LoVo (cell line): Measurements from ENCODE around the gene MRPL54.
"Not testable (repeated sequence)": the region's sequence is repeated elsewhere in the genome, so short reads cannot be mapped to it uniquely, and the experiment has no call there.

ENCODE experiments used
- DNase-seq: peaks from one replicate; pipeline ENCODE4 v3.0.0-alpha.2; 2016; ENCODE audit warnings: low spot score

Gene MRPL54

GRCh38 chr19:3743486-3743885, 19.0 kb upstream of the MRPL54 start:
- DNase-seq: no peak

GRCh38 chr19:3745363-3746045, 17.0 kb upstream of the MRPL54 start:
- DNase-seq: no peak

- DNase-seq: no peak
These were observed 16.0 kb upstream of the MRPL54 start for GRCh38 chr19:3746371-3747056.

- no peak for DNase-seq
These were observed 13.5 kb upstream of the MRPL54 start for GRCh38 chr19:3748965-3749364.

- no peak for DNase-seq
These were observed 12.3 kb upstream of the MRPL54 start for GRCh38 chr19:3750211-3750610.

- no peak for DNase-seq
These were observed 11.2 kb upstream of the MRPL54 start for GRCh38 chr19:3751236-3751635.

GRCh38 chr19:3752492-3752891, 10.0 kb upstream of the MRPL54 start:
- DNase-seq: no peak

GRCh38 chr19:3753631-3754410, 8.7 kb upstream of the MRPL54 start:
- no peak for DNase-seq

- not testable (repeated sequence) for DNase-seq
These were observed 4.8 kb upstream of the MRPL54 start for GRCh38 chr19:3757705-3758104.

GRCh38 chr19:3758297-3758696, 4.2 kb upstream of the MRPL54 start:
- not testable (repeated sequence) for DNase-seq

- DNase-seq: no peak
These were observed 2.8 kb upstream of the MRPL54 start for GRCh38 chr19:3759482-3760254.

- no peak for DNase-seq
These were observed 1.6 kb upstream of the MRPL54 start for GRCh38 chr19:3760871-3761361.

GRCh38 chr19:3761382-3762129, 926 bp upstream of the MRPL54 start, which contains the start of gene APBA3:
Gene APBA3 (minus strand): TSS chr19:3761692. CDS start chr19:3760264, 1,428 bp downstream.
- DNase-seq: peak; percentile 91

GRCh38 chr19:3762130-3762473, 380 bp upstream of the MRPL54 start:
- DNase-seq: no peak

GRCh38 chr19:3765121-3765520, 2.6 kb downstream of the MRPL54 start:
- DNase-seq: no peak

GRCh38 chr19:3765757-3766156, 3.3 kb downstream of the MRPL54 start:
- DNase-seq: not testable (repeated sequence)

GRCh38 chr19:3766520-3766919, 4.0 kb downstream of the MRPL54 start:
- DNase-seq: no peak

GRCh38 chr19:3767050-3767449, 4.6 kb downstream of the MRPL54 start:
- DNase-seq: no peak

GRCh38 chr19:3768015-3768747, 5.7 kb downstream of the MRPL54 start:
- DNase-seq: no peak

- DNase-seq: no peak
These were observed 6.2 kb downstream of the MRPL54 start for GRCh38 chr19:3768748-3769099.

- no peak for DNase-seq
These were observed 7.0 kb downstream of the MRPL54 start for GRCh38 chr19:3769494-3769893.
